SK-N-SH treated with all-trans-retinoic acid at 6 μM for 48 hours (cell line): ENCODE results near the gene PRDX6.

Experiments
- ATAC-seq: fragments of 200-7000 bp; cut with Tn5 transposase; 3 replicates; pipeline ENCODE4 v1.9.1; 2020; ENCODE audit warnings: mild to moderate bottlenecking, moderate library complexity
- ARNTL ChIP-seq: fragments of 450-650 bp; formaldehyde crosslinking; IDR thresholded peaks from 2 replicates; pipeline ENCODE4 v1.5.0; 2020; ENCODE audit warnings: low read depth, mild to moderate bottlenecking, moderate library complexity, borderline replicate concordance
- BACH2 ChIP-seq: fragments of 250-450 bp; sonication (Bioruptor Pico); IDR thresholded peaks from 2 replicates; pipeline ENCODE4 v1.9.0; 2021; ENCODE audit warnings: mild to moderate bottlenecking, borderline replicate concordance
- CSDC2 ChIP-seq: fragments of 250-450 bp; sonication (Bioruptor Pico); IDR thresholded peaks from 2 replicates; pipeline ENCODE4 v1.5.0; 2020; ENCODE audit warnings: mild to moderate bottlenecking, moderate library complexity
- ESRRG ChIP-seq: fragments of 250-450 bp; sonication (Bioruptor Pico); IDR thresholded peaks from 2 replicates; pipeline ENCODE4 v1.6.1; 2021; ENCODE audit warnings: mild to moderate bottlenecking
- GLIS3 ChIP-seq: fragments of 250-450 bp; sonication (Bioruptor Pico); IDR thresholded peaks from 2 replicates; pipeline ENCODE4 v1.5.0; 2020; ENCODE audit warnings: mild to moderate bottlenecking, moderate library complexity
- ISL1 ChIP-seq: fragments of 250-450 bp; sonication (Bioruptor Pico); IDR thresholded peaks from 2 replicates; pipeline ENCODE4 v2.1.2; 2022; ENCODE audit warnings: mild to moderate bottlenecking, moderate library complexity
- OSR1 ChIP-seq: fragments of 250-450 bp; sonication (Bioruptor Pico); IDR thresholded peaks from 2 replicates; pipeline ENCODE4 v1.8.0; 2022; ENCODE audit warnings: moderate library complexity, mild to moderate bottlenecking, inconsistent platforms
- PPARA ChIP-seq: fragments of 250-450 bp; sonication (Bioruptor Pico); IDR thresholded peaks from 2 replicates; pipeline ENCODE4 v1.5.0; 2020; ENCODE audit warnings: mild to moderate bottlenecking, borderline replicate concordance
- RARB ChIP-seq: fragments of 250-450 bp; sonication (Bioruptor Pico); IDR thresholded peaks from 2 replicates; pipeline ENCODE4 v1.8.0; 2021; ENCODE audit warnings: mild to moderate bottlenecking, moderate library complexity
- TCF4 ChIP-seq: fragments of 250-450 bp; sonication (Bioruptor Pico); IDR thresholded peaks from 2 replicates; pipeline ENCODE4 v1.8.0; 2021; ENCODE audit warnings: mild to moderate bottlenecking, moderate library complexity, borderline replicate concordance
- TOX ChIP-seq: fragments of 250-450 bp; sonication (Bioruptor Pico); IDR thresholded peaks from 2 replicates; pipeline ENCODE4 v1.8.0; 2021; ENCODE audit warnings: mild to moderate bottlenecking, moderate library complexity, borderline replicate concordance
- ZC3H10 ChIP-seq: fragments of 250-450 bp; sonication (Bioruptor Pico); IDR thresholded peaks from 2 replicates; pipeline ENCODE4 v1.5.1; 2021; ENCODE audit warnings: mild to moderate bottlenecking, moderate library complexity
- ZFP3 ChIP-seq: fragments of 250-450 bp; sonication (Bioruptor Pico); IDR thresholded peaks from 2 replicates; pipeline ENCODE4 v1.5.0; 2020; ENCODE audit warnings: mild to moderate bottlenecking, moderate library complexity
- ZFP30 ChIP-seq: fragments of 450-650 bp; formaldehyde crosslinking; IDR thresholded peaks from 2 replicates; pipeline ENCODE4 v1.5.0; 2022; ENCODE audit warnings: mild to moderate bottlenecking, moderate library complexity
- ZNF565 ChIP-seq: fragments of 450-650 bp; formaldehyde crosslinking; conservative IDR thresholded peaks from 2 replicates; pipeline ENCODE4 v1.5.0; 2020; ENCODE audit warnings: low read depth, mild to moderate bottlenecking, moderate library complexity
- ZNF70 ChIP-seq: fragments of 450-650 bp; formaldehyde crosslinking; IDR thresholded peaks from 2 replicates; pipeline ENCODE4 v1.5.0; 2020; ENCODE audit warnings: mild to moderate bottlenecking, moderate library complexity
- ZNF8 ChIP-seq: fragments of 450-650 bp; formaldehyde crosslinking; IDR thresholded peaks from 2 replicates; pipeline ENCODE4 v1.5.0; 2020; ENCODE audit warnings: mild to moderate bottlenecking, moderate library complexity
- TF ChIP-seq, protein P1 (sequence below): fragments of 250-450 bp; sonication (Bioruptor Pico); IDR thresholded peaks from 2 replicates; pipeline ENCODE4 v1.8.0; 2020; ENCODE audit warnings: mild to moderate bottlenecking, moderate library complexity, borderline replicate concordance
- TF ChIP-seq, protein P2 (sequence below): fragments of 250-450 bp; sonication (Bioruptor Pico); IDR thresholded peaks from 2 replicates; pipeline ENCODE4 v1.5.1; 2021; ENCODE audit warnings: mild to moderate bottlenecking, moderate library complexity
- TF ChIP-seq, protein P3 (sequence below): fragments of 250-450 bp; sonication (Bioruptor Pico); IDR thresholded peaks from 2 replicates; pipeline ENCODE4 v1.5.0; 2020; ENCODE audit warnings: mild to moderate bottlenecking, moderate library complexity
- TF ChIP-seq, protein P4 (sequence below): fragments of 250-450 bp; sonication (Bioruptor Pico); IDR thresholded peaks from 2 replicates; pipeline ENCODE4 v1.8.0; 2021; ENCODE audit warnings: low read depth, mild to moderate bottlenecking, moderate library complexity, borderline replicate concordance

Gene PRDX6

DNA sequence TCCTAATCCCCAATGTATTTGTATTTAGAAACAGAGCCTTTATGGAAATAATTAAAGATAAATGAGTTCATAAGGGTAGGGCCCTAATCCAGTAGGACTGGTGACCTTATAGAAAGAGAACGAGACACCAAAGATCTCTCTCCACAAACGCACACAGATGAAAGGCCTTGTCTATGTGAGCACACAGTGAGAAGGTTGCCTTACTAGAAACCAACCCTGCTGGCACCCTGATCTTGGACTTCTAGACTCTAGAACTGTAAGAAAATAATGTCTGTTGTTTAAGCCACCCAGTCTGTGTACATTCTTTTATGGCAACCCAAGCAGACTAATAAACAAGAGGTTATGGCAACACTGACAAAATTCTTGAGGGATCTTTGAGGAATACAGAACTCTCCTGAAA lies 44.8 kb upstream of the PRDX6 start (continued):
- TF ChIP-seq, protein P1, sequence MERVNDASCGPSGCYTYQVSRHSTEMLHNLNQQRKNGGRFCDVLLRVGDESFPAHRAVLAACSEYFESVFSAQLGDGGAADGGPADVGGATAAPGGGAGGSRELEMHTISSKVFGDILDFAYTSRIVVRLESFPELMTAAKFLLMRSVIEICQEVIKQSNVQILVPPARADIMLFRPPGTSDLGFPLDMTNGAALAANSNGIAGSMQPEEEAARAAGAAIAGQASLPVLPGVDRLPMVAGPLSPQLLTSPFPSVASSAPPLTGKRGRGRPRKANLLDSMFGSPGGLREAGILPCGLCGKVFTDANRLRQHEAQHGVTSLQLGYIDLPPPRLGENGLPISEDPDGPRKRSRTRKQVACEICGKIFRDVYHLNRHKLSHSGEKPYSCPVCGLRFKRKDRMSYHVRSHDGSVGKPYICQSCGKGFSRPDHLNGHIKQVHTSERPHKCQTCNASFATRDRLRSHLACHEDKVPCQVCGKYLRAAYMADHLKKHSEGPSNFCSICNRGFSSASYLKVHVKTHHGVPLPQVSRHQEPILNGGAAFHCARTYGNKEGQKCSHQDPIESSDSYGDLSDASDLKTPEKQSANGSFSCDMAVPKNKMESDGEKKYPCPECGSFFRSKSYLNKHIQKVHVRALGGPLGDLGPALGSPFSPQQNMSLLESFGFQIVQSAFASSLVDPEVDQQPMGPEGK (CRISPR knock-in tag): no peak

DNA sequence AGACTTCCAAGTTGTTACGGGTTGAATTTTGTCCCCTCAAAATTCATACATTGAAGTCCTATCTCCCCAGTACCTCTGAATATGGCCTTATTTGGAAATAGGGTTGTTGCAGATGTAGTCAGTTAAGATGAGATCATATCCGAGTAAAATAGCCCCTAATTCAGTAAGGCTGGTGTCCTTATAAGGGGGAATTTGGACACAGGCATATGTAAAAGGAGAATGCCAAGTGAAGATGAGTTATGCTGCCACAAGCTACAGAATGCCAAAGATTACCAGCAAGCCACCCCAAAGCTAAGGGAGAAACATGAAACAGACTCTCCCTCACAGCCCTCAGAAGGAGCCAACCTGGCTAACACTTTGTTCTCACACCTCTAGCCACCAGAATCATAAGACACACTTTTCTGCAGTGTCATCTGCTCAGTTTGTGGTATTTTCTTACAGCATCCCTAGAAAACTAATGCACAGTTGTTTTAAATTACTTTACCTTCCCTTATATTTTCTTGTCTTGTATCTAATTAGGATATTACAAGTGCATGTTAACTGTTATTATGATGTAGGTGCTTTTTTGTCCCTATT lies 43.3 kb upstream of the PRDX6 start:
- no peak for TF ChIP-seq ZNF565 (CRISPR knock-in tag)
- no peak for TF ChIP-seq CSDC2 (CRISPR knock-in tag)
- no peak for TF ChIP-seq TCF4
- no peak for TF ChIP-seq BACH2 (CRISPR knock-in tag)
- TF ChIP-seq, all 23 proteins: peak for 0
- ATAC-seq: no peak

DNA sequence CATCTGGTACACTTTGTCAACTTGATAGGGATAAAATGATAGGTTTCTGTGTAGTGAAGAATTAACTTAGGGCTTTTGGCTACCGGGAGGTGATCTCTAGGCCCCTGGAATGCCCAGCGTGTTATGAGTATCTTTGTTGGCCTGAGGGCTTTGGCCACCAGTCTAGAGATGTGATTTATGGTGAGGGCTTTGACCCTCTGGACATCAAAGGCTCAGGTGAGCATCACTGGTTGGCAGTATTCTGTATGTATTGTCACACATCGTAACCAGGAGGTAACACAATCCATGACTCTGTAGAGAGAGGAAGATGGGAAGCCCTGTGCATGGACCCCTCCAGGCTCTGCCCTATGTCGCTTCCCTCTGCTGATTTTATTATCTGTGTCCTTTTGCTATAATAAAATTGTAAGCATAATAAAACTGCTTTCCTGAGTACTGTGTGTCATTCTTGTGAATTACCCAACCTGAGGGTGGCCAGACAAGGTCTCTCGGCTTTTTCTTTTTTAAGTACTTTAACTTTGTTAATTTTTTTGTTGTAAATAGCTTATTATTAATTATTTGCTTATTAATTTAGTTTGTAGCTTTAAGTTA lies 40.2 kb upstream of the PRDX6 start:
- TF ChIP-seq CSDC2 (CRISPR knock-in tag): no peak
- TF ChIP-seq GLIS3 (CRISPR knock-in tag): no peak
- no peak for TF ChIP-seq ISL1 (CRISPR knock-in tag)
- TF ChIP-seq, protein P1 (CRISPR knock-in tag): no peak
- TF ChIP-seq ARNTL: no peak
- TF ChIP-seq, protein P2, sequence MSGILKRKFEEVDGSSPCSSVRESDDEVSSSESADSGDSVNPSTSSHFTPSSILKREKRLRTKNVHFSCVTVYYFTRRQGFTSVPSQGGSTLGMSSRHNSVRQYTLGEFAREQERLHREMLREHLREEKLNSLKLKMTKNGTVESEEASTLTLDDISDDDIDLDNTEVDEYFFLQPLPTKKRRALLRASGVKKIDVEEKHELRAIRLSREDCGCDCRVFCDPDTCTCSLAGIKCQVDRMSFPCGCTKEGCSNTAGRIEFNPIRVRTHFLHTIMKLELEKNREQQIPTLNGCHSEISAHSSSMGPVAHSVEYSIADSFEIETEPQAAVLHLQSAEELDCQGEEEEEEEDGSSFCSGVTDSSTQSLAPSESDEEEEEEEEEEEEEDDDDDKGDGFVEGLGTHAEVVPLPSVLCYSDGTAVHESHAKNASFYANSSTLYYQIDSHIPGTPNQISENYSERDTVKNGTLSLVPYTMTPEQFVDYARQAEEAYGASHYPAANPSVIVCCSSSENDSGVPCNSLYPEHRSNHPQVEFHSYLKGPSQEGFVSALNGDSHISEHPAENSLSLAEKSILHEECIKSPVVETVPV (CRISPR knock-in tag): no peak
- TF ChIP-seq ZNF70 (CRISPR knock-in tag): no peak
- TF ChIP-seq, protein P3, sequence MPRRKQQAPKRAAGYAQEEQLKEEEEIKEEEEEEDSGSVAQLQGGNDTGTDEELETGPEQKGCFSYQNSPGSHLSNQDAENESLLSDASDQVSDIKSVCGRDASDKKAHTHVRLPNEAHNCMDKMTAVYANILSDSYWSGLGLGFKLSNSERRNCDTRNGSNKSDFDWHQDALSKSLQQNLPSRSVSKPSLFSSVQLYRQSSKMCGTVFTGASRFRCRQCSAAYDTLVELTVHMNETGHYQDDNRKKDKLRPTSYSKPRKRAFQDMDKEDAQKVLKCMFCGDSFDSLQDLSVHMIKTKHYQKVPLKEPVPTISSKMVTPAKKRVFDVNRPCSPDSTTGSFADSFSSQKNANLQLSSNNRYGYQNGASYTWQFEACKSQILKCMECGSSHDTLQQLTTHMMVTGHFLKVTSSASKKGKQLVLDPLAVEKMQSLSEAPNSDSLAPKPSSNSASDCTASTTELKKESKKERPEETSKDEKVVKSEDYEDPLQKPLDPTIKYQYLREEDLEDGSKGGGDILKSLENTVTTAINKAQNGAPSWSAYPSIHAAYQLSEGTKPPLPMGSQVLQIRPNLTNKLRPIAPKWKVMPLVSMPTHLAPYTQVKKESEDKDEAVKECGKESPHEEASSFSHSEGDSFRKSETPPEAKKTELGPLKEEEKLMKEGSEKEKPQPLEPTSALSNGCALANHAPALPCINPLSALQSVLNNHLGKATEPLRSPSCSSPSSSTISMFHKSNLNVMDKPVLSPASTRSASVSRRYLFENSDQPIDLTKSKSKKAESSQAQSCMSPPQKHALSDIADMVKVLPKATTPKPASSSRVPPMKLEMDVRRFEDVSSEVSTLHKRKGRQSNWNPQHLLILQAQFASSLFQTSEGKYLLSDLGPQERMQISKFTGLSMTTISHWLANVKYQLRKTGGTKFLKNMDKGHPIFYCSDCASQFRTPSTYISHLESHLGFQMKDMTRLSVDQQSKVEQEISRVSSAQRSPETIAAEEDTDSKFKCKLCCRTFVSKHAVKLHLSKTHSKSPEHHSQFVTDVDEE (CRISPR knock-in tag): no peak
- TF ChIP-seq TCF4: no peak
- no peak for TF ChIP-seq RARB
- no peak for TF ChIP-seq PPARA (CRISPR knock-in tag)
- TF ChIP-seq ZFP3 (CRISPR knock-in tag): no peak
- no peak for TF ChIP-seq ZC3H10 (CRISPR knock-in tag)
- no peak for TF ChIP-seq ZNF565 (CRISPR knock-in tag)
- TF ChIP-seq, all 23 proteins: peak for 0
- no peak for ATAC-seq

DNA sequence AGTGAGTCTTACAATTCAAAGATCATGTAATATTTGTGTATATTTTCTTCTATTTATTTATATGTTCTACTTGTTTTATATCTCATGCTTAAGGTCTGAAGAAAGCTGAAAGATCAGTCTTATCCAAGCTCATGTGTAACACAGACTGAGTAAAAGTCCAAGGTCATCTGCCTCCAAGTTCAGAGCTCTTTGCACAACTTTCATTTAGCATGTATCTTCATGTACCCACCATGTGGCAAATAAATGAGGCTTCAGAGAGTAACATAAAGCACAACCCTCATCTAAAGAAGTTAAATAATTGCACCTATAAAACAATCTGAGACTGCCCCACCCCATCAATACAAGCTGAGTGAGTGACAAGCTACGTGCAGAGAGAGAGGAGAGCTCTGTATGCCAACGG lies 38.5 kb upstream of the PRDX6 start:
- ATAC-seq: no peak
- TF ChIP-seq ZNF565 (CRISPR knock-in tag) (no peak), ZNF8 (CRISPR knock-in tag) (no peak), TCF4 (no peak), PPARA (CRISPR knock-in tag) (no peak), ISL1 (CRISPR knock-in tag) (no peak), ZFP30 (CRISPR knock-in tag) (no peak), CSDC2 (CRISPR knock-in tag) (no peak)

DNA sequence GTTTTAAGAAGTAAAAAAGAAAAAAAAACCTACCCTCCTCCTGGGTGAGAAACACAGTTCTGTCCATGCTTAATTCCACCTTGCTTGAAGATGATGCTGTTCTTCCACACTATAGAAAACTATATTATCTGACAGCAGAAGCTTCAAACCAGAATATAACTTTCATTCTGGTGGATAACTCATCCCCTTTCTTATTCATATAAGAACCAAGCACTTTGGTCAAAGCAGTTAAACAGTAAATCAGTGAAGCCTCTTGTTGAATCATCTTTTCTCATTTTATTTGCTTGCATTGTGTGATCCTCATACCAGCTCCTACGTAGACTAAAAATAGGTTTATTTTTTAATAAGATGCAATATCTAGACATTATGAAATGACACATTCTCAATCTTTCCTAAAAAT lies 36.7 kb upstream of the PRDX6 start:
- no peak for ATAC-seq
- TF ChIP-seq TOX (CRISPR knock-in tag): no peak
- no peak for TF ChIP-seq RARB
- TF ChIP-seq ESRRG (CRISPR knock-in tag): no peak
- TF ChIP-seq OSR1 (CRISPR knock-in tag): no peak
- no peak for TF ChIP-seq PPARA (CRISPR knock-in tag)
- no peak for TF ChIP-seq GLIS3 (CRISPR knock-in tag)
- TF ChIP-seq ZFP30 (CRISPR knock-in tag): no peak
- TF ChIP-seq, protein P2 (CRISPR knock-in tag): no peak
- TF ChIP-seq, protein P4, sequence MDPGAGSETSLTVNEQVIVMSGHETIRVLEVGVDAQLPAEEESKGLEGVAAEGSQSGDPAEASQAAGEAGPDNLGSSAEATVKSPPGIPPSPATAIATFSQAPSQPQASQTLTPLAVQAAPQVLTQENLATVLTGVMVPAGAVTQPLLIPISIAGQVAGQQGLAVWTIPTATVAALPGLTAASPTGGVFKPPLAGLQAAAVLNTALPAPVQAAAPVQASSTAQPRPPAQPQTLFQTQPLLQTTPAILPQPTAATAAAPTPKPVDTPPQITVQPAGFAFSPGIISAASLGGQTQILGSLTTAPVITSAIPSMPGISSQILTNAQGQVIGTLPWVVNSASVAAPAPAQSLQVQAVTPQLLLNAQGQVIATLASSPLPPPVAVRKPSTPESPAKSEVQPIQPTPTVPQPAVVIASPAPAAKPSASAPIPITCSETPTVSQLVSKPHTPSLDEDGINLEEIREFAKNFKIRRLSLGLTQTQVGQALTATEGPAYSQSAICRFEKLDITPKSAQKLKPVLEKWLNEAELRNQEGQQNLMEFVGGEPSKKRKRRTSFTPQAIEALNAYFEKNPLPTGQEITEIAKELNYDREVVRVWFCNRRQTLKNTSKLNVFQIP (CRISPR knock-in tag): no peak
- no peak for TF ChIP-seq ZNF565 (CRISPR knock-in tag)
- TF ChIP-seq ZC3H10 (CRISPR knock-in tag): no peak
